Prostate gland (tissue), 2 donors: ENCODE data around the gene ZDHHC5.

Experiments
- POLR2A ChIP-seq: fragments of 450-650 bp; IDR thresholded peaks from one replicate; pipeline ENCODE4 v1.6.1; 2016; ENCODE audit warnings: antibody characterized with exemption, mild to moderate bottlenecking
- POLR2AphosphoS5 ChIP-seq: sonication (generic); formaldehyde crosslinking; IDR thresholded peaks from one replicate; pipeline ENCODE4 v1.6.1; 2017; ENCODE audit warnings: antibody characterized with exemption
- TF ChIP-seq, protein P1 (sequence below), 4 experiments: fragments of 200-600 bp in 2 of 4; fragments of 450-650 bp in 2 of 4; sonication (generic) in 2 of 4; IDR thresholded peaks; 1 replicate in 3 of 4; 2 replicates in 1 of 4; pipeline ENCODE4 v1.5.1; 2016 to 2019; ENCODE audit warnings: antibody characterized with exemption in 4 of 4, mild to moderate bottlenecking in 2 of 4, moderate library complexity in 2 of 4

DNA sequence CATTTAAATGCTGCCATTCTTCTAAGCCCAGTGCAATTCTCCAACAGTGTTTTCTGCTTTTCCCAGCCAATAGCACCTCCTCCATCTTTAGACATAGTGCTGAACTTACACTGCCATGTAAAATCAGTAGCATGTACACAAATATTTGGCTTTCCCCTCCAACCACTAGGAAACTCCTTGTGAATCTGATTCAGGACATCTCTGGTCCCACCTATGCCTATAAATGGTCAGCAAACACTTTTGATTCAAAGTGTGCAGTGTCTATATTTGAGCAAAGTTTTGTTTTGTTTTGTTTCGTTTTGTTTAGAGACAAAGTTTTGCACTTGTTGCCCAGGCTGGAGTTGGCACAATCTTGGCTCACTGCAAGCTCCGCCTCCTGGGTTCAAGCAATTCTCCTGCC lies 43.0 kb upstream of the ZDHHC5 start:
- TF ChIP-seq, protein P1, sequence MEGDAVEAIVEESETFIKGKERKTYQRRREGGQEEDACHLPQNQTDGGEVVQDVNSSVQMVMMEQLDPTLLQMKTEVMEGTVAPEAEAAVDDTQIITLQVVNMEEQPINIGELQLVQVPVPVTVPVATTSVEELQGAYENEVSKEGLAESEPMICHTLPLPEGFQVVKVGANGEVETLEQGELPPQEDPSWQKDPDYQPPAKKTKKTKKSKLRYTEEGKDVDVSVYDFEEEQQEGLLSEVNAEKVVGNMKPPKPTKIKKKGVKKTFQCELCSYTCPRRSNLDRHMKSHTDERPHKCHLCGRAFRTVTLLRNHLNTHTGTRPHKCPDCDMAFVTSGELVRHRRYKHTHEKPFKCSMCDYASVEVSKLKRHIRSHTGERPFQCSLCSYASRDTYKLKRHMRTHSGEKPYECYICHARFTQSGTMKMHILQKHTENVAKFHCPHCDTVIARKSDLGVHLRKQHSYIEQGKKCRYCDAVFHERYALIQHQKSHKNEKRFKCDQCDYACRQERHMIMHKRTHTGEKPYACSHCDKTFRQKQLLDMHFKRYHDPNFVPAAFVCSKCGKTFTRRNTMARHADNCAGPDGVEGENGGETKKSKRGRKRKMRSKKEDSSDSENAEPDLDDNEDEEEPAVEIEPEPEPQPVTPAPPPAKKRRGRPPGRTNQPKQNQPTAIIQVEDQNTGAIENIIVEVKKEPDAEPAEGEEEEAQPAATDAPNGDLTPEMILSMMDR (IDR thresholded peaks at IDR 0.05), result no peak
- TF ChIP-seq POLR2A (no peak), POLR2AphosphoS5 (no peak)
